Trophoblast cell (in vitro differentiated cells and primary cell): ENCODE measurements around the gene KCNAB3.
A peak's percentile ranks its signal among the peaks of the same experiment; 100 is the strongest.

Experiments
- DNase-seq, 2 donors: peaks; one replicate each; pipeline ENCODE4 v3.0.0-alpha.2; 2016
- H2AFZ ChIP-seq: 2 replicates; pipeline ENCODE4 v1.6.1; 2013; ENCODE audit warnings: low read length, moderate library complexity, mild to moderate bottlenecking; ENCODE audit not compliant: insufficient read depth, poor library complexity
- H2AK5ac ChIP-seq: 2 replicates; pipeline ENCODE4 v1.6.1; 2013; ENCODE audit warnings: mild to moderate bottlenecking, low read length
- H2BK120ac ChIP-seq: 2 replicates; pipeline ENCODE4 v1.6.1; 2013; ENCODE audit warnings: low read length, mild to moderate bottlenecking, moderate library complexity; ENCODE audit not compliant: insufficient read depth, poor library complexity
- H2BK12ac ChIP-seq: 2 replicates; pipeline ENCODE4 v1.6.1; 2013; ENCODE audit warnings: mild to moderate bottlenecking, low read length, moderate library complexity
- H2BK5ac ChIP-seq: 2 replicates; pipeline ENCODE4 v1.6.1; 2013; ENCODE audit warnings: low read length, low read depth, moderate library complexity, mild to moderate bottlenecking; ENCODE audit not compliant: poor library complexity
- H3K14ac ChIP-seq: 2 replicates; pipeline ENCODE4 v1.6.1; 2013; ENCODE audit warnings: mild to moderate bottlenecking, low read length
- H3K18ac ChIP-seq: 2 replicates; pipeline ENCODE4 v1.6.1; 2013; ENCODE audit warnings: mild to moderate bottlenecking, low read length
- H3K23ac ChIP-seq: 2 replicates; pipeline ENCODE4 v1.6.1; 2013; ENCODE audit warnings: low read length
- H3K27ac ChIP-seq: 2 replicates; pipeline ENCODE4 v1.5.1; 2013; ENCODE audit warnings: low read depth, mild to moderate bottlenecking, inconsistent platforms, low read length, moderate library complexity
- H3K27me3 ChIP-seq: 2 replicates; pipeline ENCODE4 v1.6.1; 2013; ENCODE audit warnings: inconsistent platforms, mild to moderate bottlenecking, low read length, moderate library complexity; ENCODE audit not compliant: insufficient read depth
- H3K36me3 ChIP-seq, 2 experiments: 1 replicate in 1 of 2; 2 replicates in 1 of 2; pipeline ENCODE4 v1.6.1; 2013; ENCODE audit warnings: low read length in 2 of 2, mild to moderate bottlenecking in 2 of 2, moderate library complexity in 1 of 2; ENCODE audit not compliant: insufficient read depth in 2 of 2, control insufficient read depth in 1 of 2
- H3K4ac ChIP-seq: 2 replicates; pipeline ENCODE4 v1.6.1; 2013; ENCODE audit warnings: low read depth, mild to moderate bottlenecking, low read length, moderate library complexity
- H3K4me1 ChIP-seq, 2 experiments: 1 replicate in 1 of 2; 2 replicates in 1 of 2; pipeline ENCODE4 v1.6.1; 2013; ENCODE audit warnings: low read length in 2 of 2, mild to moderate bottlenecking in 2 of 2, moderate library complexity in 1 of 2; ENCODE audit not compliant: insufficient read depth in 2 of 2, control insufficient read depth in 1 of 2
- H3K4me2 ChIP-seq: 2 replicates; pipeline ENCODE4 v1.6.1; 2013; ENCODE audit warnings: inconsistent platforms, mild to moderate bottlenecking, low read length, moderate library complexity
- H3K4me3 ChIP-seq: 2 replicates; pipeline ENCODE4 v1.5.1; 2013; ENCODE audit warnings: mild to moderate bottlenecking, low read depth, low read length, inconsistent platforms
- H3K79me1 ChIP-seq: one replicate; pipeline ENCODE4 v1.6.1; 2013; ENCODE audit warnings: low read length
- H3K79me2 ChIP-seq: 2 replicates; pipeline ENCODE4 v1.6.1; 2013; ENCODE audit warnings: low read length, mild to moderate bottlenecking; ENCODE audit not compliant: control insufficient read depth, insufficient read depth, poor library complexity
- H3K9ac ChIP-seq: 2 replicates; pipeline ENCODE4 v1.6.1; 2013; ENCODE audit warnings: mild to moderate bottlenecking, low read length
- H3K9me3 ChIP-seq: 2 replicates; pipeline ENCODE4 v1.6.1; 2013; ENCODE audit warnings: low read depth, mild to moderate bottlenecking, control low read depth, inconsistent platforms, low read length; ENCODE audit not compliant: insufficient read depth
- H4K12ac ChIP-seq: 2 replicates; pipeline ENCODE4 v1.6.1; 2013; ENCODE audit warnings: low read depth, mild to moderate bottlenecking, low read length, moderate library complexity
- H4K8ac ChIP-seq: 2 replicates; pipeline ENCODE4 v1.6.1; 2013; ENCODE audit warnings: low read depth, mild to moderate bottlenecking, low read length, moderate library complexity
- H4K91ac ChIP-seq: one replicate; pipeline ENCODE4 v1.6.1; 2013; ENCODE audit warnings: low read depth, mild to moderate bottlenecking, low read length, moderate library complexity
- WGBS: extraction: QIAGEN DNeasy Blood & Tissue Kit; methylation state at CpG from one replicate; pipeline ENCODE4 v1.1.7; 2013; ENCODE audit warnings: missing lambda C conversion rate; ENCODE audit not compliant: insufficient read length, insufficient coverage; ENCODE audit errors: extremely low coverage; 5-methylcytosine and 5-hydroxymethylcytosine counted together

The KCNAB3 gene

DNA sequence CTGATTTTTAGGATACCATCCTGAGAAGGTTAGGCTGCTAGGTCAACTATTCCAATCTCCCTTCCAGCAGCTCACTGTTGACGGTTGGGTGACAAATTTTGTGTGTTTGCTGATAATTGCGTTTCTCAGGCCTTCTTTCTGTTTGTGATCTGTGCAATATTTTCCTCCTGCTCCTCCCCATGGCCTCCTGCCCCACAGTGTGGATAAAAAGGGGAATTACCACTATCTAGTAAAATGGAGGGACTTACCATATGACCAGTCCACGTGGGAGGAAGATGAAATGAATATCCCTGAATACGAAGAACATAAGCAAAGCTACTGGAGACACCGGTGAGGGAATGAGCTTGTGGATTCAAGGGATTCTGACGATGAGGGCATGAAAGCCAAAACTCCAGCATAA is 31.9 kb downstream of the KCNAB3 start:
- peaks cover 52 to 81% of the 10 kb centered on the region in 2 experiments for H3K36me3 ChIP-seq
- H4K91ac ChIP-seq = no peak overlapping the region
- H3K4ac ChIP-seq = no peak overlapping the region
- no peak overlapping the region for H3K4me2 ChIP-seq
- H3K18ac ChIP-seq = no peak overlapping the region
- WGBS = no CpG with 5 or more reads among the region's 6 CpGs
- H3K14ac ChIP-seq = no peak overlapping the region
- H3K79me1 ChIP-seq = no peaks in the 10 kb centered on the region
- H2AK5ac ChIP-seq = no peak overlapping the region
- no peak overlapping the region for H4K8ac ChIP-seq
- no peaks in the 10 kb centered on the region for H3K4me1 ChIP-seq
- H3K4me3 ChIP-seq = no peak overlapping the region
- H2AFZ ChIP-seq = no peak overlapping the region
- H4K12ac ChIP-seq = no peak overlapping the region
- no peak overlapping the region for H3K23ac ChIP-seq
- H3K27ac ChIP-seq = no peak overlapping the region
- H2BK5ac ChIP-seq = no peak overlapping the region
- DNase-seq = peak in 1 of 2 donors; percentile 60
- H2BK12ac ChIP-seq = no peak overlapping the region
- H3K27me3 ChIP-seq = no peaks in the 10 kb centered on the region
- H3K79me2 ChIP-seq = no peaks in the 10 kb centered on the region
- no peak overlapping the region for H3K9ac ChIP-seq
- H3K9me3 ChIP-seq = no peaks in the 10 kb centered on the region
- H2BK120ac ChIP-seq = no peak overlapping the region

DNA sequence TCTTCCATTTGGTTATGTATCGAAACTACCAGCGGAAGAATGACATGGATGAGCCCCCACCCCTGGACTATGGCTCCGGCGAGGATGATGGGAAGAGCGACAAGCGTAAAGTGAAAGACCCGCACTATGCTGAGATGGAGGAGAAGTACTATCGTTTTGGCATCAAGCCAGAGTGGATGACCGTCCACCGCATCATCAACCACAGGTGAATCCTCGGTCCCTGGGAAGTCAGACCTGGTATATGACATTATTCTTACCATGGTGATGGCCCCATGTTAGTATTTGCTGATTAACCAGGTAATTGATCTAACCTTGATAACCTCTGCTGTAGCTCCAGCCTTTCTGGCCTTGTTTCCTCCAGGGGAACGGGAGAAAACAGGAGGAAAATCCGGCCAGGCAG is 32.6 kb downstream of the KCNAB3 start:
- Histone ChIP-seq H3K9ac (no peak overlapping the region), H3K4me2 (no peak overlapping the region), H4K8ac (no peak overlapping the region), H3K4me1 (no peaks in the 10 kb centered on the region), H3K36me3 (peaks cover 49 to 77% of the 10 kb centered on the region in 2 experiments), H3K9me3 (no peaks in the 10 kb centered on the region), H3K79me1 (no peaks in the 10 kb centered on the region), H2BK12ac (no peak overlapping the region), H3K18ac (no peak overlapping the region), H3K23ac (no peak overlapping the region), H3K14ac (no peak overlapping the region), H2BK5ac (no peak overlapping the region), H2AK5ac (no peak overlapping the region), H3K79me2 (no peaks in the 10 kb centered on the region), H2AFZ (no peak overlapping the region), H3K4ac (no peak overlapping the region), H4K91ac (no peak overlapping the region), H2BK120ac (no peak overlapping the region), H3K4me3 (no peak overlapping the region), H3K27me3 (no peaks in the 10 kb centered on the region), H3K27ac (no peak overlapping the region), H4K12ac (no peak overlapping the region)
- no peak for DNase-seq
- WGBS = no CpG with 5 or more reads among the region's 13 CpGs

DNA sequence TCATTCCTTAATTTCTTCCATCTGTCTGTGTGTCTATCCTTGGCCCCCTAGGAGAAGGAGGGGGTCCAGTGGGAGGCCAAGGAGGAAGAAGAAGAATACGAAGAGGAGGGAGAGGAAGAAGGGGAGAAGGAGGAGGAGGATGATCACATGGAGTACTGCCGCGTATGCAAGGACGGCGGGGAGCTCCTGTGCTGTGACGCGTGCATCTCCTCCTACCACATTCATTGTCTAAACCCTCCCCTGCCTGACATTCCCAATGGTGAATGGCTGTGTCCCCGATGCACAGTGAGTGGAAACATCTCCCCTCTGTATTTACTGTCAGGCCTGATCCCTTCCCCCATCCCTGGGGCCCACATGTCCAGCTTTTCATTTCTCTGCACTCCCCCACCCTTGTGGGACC is 34.8 kb downstream of the KCNAB3 start:
- no peak overlapping the region for H3K18ac ChIP-seq
- no peak for DNase-seq
- peaks cover 53 to 72% of the 10 kb centered on the region in 2 experiments for H3K36me3 ChIP-seq
- no peaks in the 10 kb centered on the region for H3K79me2 ChIP-seq
- no peaks in the 10 kb centered on the region for H3K4me1 ChIP-seq
- no peak overlapping the region for H2BK12ac ChIP-seq
- H3K4me3 ChIP-seq = no peak overlapping the region
- no peak overlapping the region for H2BK120ac ChIP-seq
- H4K91ac ChIP-seq = no peak overlapping the region
- no peak overlapping the region for H4K12ac ChIP-seq
- H4K8ac ChIP-seq = no peak overlapping the region
- no peak overlapping the region for H3K14ac ChIP-seq
- no peaks in the 10 kb centered on the region for H3K79me1 ChIP-seq
- H3K27me3 ChIP-seq = no peaks in the 10 kb centered on the region
- no peak overlapping the region for H2AFZ ChIP-seq
- H2AK5ac ChIP-seq = no peak overlapping the region
- H3K4ac ChIP-seq = no peak overlapping the region
- H3K4me2 ChIP-seq = no peak overlapping the region
- no peaks in the 10 kb centered on the region for H3K9me3 ChIP-seq
- H3K27ac ChIP-seq = no peak overlapping the region
- no peak overlapping the region for H2BK5ac ChIP-seq
- no peak overlapping the region for H3K9ac ChIP-seq
- no peak overlapping the region for H3K23ac ChIP-seq
- no CpG with 5 or more reads among the region's 8 CpGs for WGBS

DNA sequence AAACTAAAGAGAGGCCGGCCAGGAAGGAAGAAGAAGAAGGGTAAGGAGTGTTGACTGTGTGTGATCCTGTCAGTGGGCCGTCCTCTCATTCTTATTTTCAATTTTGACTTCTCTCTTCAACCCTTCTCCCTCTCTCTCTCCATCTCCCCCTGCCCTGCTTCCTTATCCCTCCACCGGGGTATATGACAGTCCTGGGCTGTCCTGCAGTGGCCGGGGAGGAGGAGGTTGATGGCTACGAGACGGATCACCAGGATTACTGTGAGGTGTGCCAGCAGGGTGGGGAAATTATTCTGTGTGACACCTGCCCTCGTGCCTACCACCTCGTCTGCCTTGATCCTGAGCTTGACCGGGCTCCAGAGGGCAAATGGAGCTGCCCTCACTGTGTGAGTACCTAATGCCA is 35.4 kb downstream of the KCNAB3 start:
- no peak overlapping the region for H4K91ac ChIP-seq
- H3K27ac ChIP-seq = no peak overlapping the region
- no peak overlapping the region for H4K12ac ChIP-seq
- no peaks in the 10 kb centered on the region for H3K27me3 ChIP-seq
- H3K9ac ChIP-seq = no peak overlapping the region
- no peak for DNase-seq
- peaks cover 48 to 65% of the 10 kb centered on the region in 2 experiments for H3K36me3 ChIP-seq
- H2BK120ac ChIP-seq = no peak overlapping the region
- no peak overlapping the region for H3K4me2 ChIP-seq
- H3K79me2 ChIP-seq = no peaks in the 10 kb centered on the region
- peaks cover 2% of the 10 kb centered on the region for H3K79me1 ChIP-seq
- H2BK12ac ChIP-seq = no peak overlapping the region
- no peak overlapping the region for H3K18ac ChIP-seq
- H2BK5ac ChIP-seq = no peak overlapping the region
- H2AK5ac ChIP-seq = no peak overlapping the region
- no peak overlapping the region for H3K14ac ChIP-seq
- WGBS = no CpG with 5 or more reads among the region's 9 CpGs
- H3K9me3 ChIP-seq = no peaks in the 10 kb centered on the region
- peaks cover 6% of the 10 kb centered on the region in 2 experiments for H3K4me1 ChIP-seq
- no peak overlapping the region for H2AFZ ChIP-seq
- H3K23ac ChIP-seq = no peak overlapping the region
- no peak overlapping the region for H4K8ac ChIP-seq
- no peak overlapping the region for H3K4me3 ChIP-seq
- no peak overlapping the region for H3K4ac ChIP-seq
